GM23338 (cell line): ENCODE results near the gene DIP2B. TPM values are rescaled to one million over a fixed set of nuclear protein-coding genes. Genes with fewer than 3 reads are reported as not detected.

Experiments
- ATAC-seq: fragments of 200-7000 bp; cut with Tn5 transposase; 3 replicates; pipeline ENCODE4 v1.9.1; 2020
- DNase-seq: peaks from one replicate; pipeline ENCODE4 v3.0.0-alpha.2; 2015; ENCODE audit warnings: low spot score
- H2AFZ ChIP-seq: fragments of 200-600 bp; sonication (generic); 2 replicates; pipeline ENCODE4 v1.8.0; 2016; ENCODE audit warnings: antibody characterized with exemption, mild to moderate bottlenecking, moderate library complexity
- H3F3A ChIP-seq: fragments of 200-600 bp; sonication (generic); replicated peaks from 2 replicates; pipeline ENCODE4 v1.8.0; 2017; ENCODE audit warnings: antibody characterized with exemption, mixed run types, low read depth
- H3K27ac ChIP-seq: fragments of 200-600 bp; sonication (generic); 2 replicates; pipeline ENCODE4 v1.6.1; 2016; ENCODE audit warnings: low read depth
- H3K27me3 ChIP-seq: fragments of 200-600 bp; sonication (generic); 2 replicates; pipeline ENCODE4 v1.8.0; 2016; ENCODE audit warnings: mild to moderate bottlenecking, mixed run types, moderate library complexity; ENCODE audit not compliant: insufficient read depth
- H3K36me3 ChIP-seq: fragments of 200-600 bp; sonication (generic); 2 replicates; pipeline ENCODE4 v1.8.0; 2016; ENCODE audit warnings: mild to moderate bottlenecking; ENCODE audit not compliant: insufficient read depth
- H3K4me1 ChIP-seq: fragments of 200-600 bp; sonication (generic); 2 replicates; pipeline ENCODE4 v1.8.0; 2016; ENCODE audit warnings: mild to moderate bottlenecking, moderate library complexity; ENCODE audit not compliant: insufficient read depth
- H3K4me2 ChIP-seq: fragments of 200-600 bp; sonication (generic); 2 replicates; pipeline ENCODE4 v1.7.1; 2017; ENCODE audit warnings: mixed run types
- H3K4me3 ChIP-seq: fragments of 200-600 bp; sonication (generic); 2 replicates; pipeline ENCODE4 v1.6.1; 2016; ENCODE audit warnings: mixed run types
- H3K79me2 ChIP-seq: fragments of 200-600 bp; sonication (generic); replicated peaks from 2 replicates; pipeline ENCODE4 v1.8.0; 2017; ENCODE audit warnings: mild to moderate bottlenecking; ENCODE audit not compliant: insufficient read depth
- H3K9me2 ChIP-seq: fragments of 200-600 bp; sonication (generic); 2 replicates; pipeline ENCODE4 v1.8.0; 2017; ENCODE audit not compliant: insufficient read depth
- H4K20me1 ChIP-seq: fragments of 200-600 bp; sonication (generic); replicated peaks from 2 replicates; pipeline ENCODE4 v1.8.0; 2017; ENCODE audit warnings: mild to moderate bottlenecking; ENCODE audit not compliant: insufficient read depth
- H3K27ac Mint-ChIP-seq: 2 replicates; pipeline ENCODE4 v1.8.0; 2020; ENCODE audit warnings: inconsistent platforms, mild to moderate bottlenecking, moderate library complexity, mixed read lengths
- H3K27me3 Mint-ChIP-seq: 3 replicates; pipeline ENCODE4 v1.8.0; 2022; ENCODE audit warnings: low read depth, mild to moderate bottlenecking, moderate library complexity, mixed read lengths, inconsistent platforms; ENCODE audit not compliant: insufficient read depth, poor library complexity
- H3K36me3 Mint-ChIP-seq: 3 replicates; pipeline ENCODE4 v1.8.0; 2021; ENCODE audit warnings: low read depth, mild to moderate bottlenecking, inconsistent platforms, moderate library complexity, mixed read lengths
- H3K4me1 Mint-ChIP-seq: 3 replicates; pipeline ENCODE4 v1.8.0; 2020; ENCODE audit warnings: mild to moderate bottlenecking, inconsistent platforms, mixed read lengths
- H3K4me3 Mint-ChIP-seq: 3 replicates; pipeline ENCODE4 v1.8.0; 2021; ENCODE audit warnings: moderate library complexity, mild to moderate bottlenecking, inconsistent platforms, mixed read lengths
- H3K9me3 Mint-ChIP-seq: 3 replicates; pipeline ENCODE4 v1.8.0; 2020; ENCODE audit warnings: moderate library complexity, mild to moderate bottlenecking, inconsistent platforms, mixed read lengths
- CREB1 ChIP-seq: fragments of 250-450 bp; sonication (Bioruptor Pico); IDR thresholded peaks from 2 replicates; pipeline ENCODE4 v1.5.0; 2020; ENCODE audit warnings: low read depth, mild to moderate bottlenecking, moderate library complexity
- EZH2 ChIP-seq: fragments of 200-600 bp; sonication (generic); IDR thresholded peaks from one replicate; pipeline ENCODE4 v1.8.0; 2017; ENCODE audit warnings: antibody characterized with exemption, mild to moderate bottlenecking, low read depth; ENCODE audit not compliant: unreplicated experiment
- EZH2phosphoT487 ChIP-seq: fragments of 200-600 bp; sonication (generic); IDR thresholded peaks from one replicate; pipeline ENCODE4 v1.8.1; 2018; ENCODE audit warnings: antibody characterized with exemption; ENCODE audit not compliant: unreplicated experiment
- POLR2AphosphoS5 ChIP-seq: IDR thresholded peaks from 2 replicates; pipeline ENCODE4 v1.6.1; 2016; ENCODE audit warnings: antibody characterized with exemption, low read depth
- STAT1 ChIP-seq: IDR thresholded peaks from one replicate; pipeline ENCODE4 v1.6.1; 2016; ENCODE audit warnings: antibody characterized with exemption; ENCODE audit not compliant: unreplicated experiment
- ZNF331 ChIP-seq: fragments of 250-450 bp; sonication (Bioruptor Pico); IDR thresholded peaks from 2 replicates; pipeline ENCODE4 v1.5.0; 2020; ENCODE audit warnings: low read depth, mild to moderate bottlenecking, moderate library complexity
- polyA plus RNA-seq: library from polyadenylated mRNA; unstranded; fragments of >200 nt; fragmentation: Nextera tagmentation; extraction: Ambion mirVana; gene quantifications from 2 replicates; pipeline ENCODE4 v1.2.1, GENCODE V29; 2016
- total RNA-seq: library from RNA; depleted of rRNA; stranded (reverse); fragments of >200 nt; shearing (Covaris generic); gene quantifications from 2 replicates; pipeline ENCODE4 v1.2.3, GENCODE V29; 2014
- TF ChIP-seq, protein P1 (sequence below): IDR thresholded peaks from 2 replicates; pipeline ENCODE4 v1.6.1; 2016; ENCODE audit warnings: antibody characterized with exemption
- TF ChIP-seq, protein P2 (sequence below), 2 experiments: fragments of 200-600 bp in 1 of 2; sonication (generic) in 1 of 2; conservative IDR thresholded peaks; 2 replicates each; pipeline versions ENCODE4 v1.5.1 to v1.6.1; 2016 to 2017; ENCODE audit warnings: antibody characterized with exemption in 2 of 2, low read depth in 2 of 2, mild to moderate bottlenecking in 2 of 2, moderate library complexity in 1 of 2
- TF ChIP-seq, protein P3 (sequence below): fragments of 250-450 bp; sonication (Bioruptor Pico); IDR thresholded peaks from 2 replicates; pipeline ENCODE4 v1.5.0; 2020; ENCODE audit warnings: mild to moderate bottlenecking, moderate library complexity
- TF ChIP-seq, protein P4 (sequence below): IDR thresholded peaks from one replicate; pipeline ENCODE4 v1.6.1; 2018; ENCODE audit warnings: antibody characterized with exemption; ENCODE audit not compliant: unreplicated experiment

Gene DIP2B
- total and polyA plus RNA-seq, 2 experiments from 2014 or later = 8.0 to 36.4 TPM

DNA sequence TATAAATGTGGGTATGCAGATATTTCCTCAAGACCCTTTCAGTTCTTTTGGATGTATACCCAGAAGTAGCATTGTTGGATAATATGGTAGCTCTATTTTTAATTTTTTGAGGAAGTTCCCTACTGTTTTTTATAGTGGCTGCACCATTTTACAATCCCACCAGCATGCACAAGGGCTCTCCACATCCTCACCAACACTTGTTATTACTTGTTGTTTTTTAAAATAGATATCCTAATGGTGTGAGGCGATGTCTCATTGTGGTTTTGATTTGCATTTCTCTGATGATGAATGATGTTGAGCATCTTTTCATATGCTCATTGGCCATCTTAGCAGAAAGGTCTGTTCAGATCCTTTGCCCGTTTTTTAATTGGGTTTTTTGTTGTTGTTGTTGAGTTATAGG, 47.1 kb downstream of the DIP2B start:
- no peaks in the 10 kb centered on the region for H3K9me2 ChIP-seq
- peaks cover 90% of the 10 kb centered on the region for H3K79me2 ChIP-seq
- H4K20me1 ChIP-seq = 0 out of 2 replicates have a peak, but pooled peaks cover 4% of the 10 kb centered on the region
- no peaks in the 10 kb centered on the region for H3K27me3 ChIP-seq
- DNase-seq (no peak), ATAC-seq (no peak)
- H3K36me3 ChIP-seq = no peaks in the 10 kb centered on the region
- no peak overlapping the region for H3K4me3 ChIP-seq
- no peak overlapping the region for H3K27ac Mint-ChIP-seq
- H3K4me1 ChIP-seq = peaks cover 18% of the 10 kb centered on the region
- peaks cover 7% of the 10 kb centered on the region; the same call in 2 of the 3 replicates for H3K4me1 Mint-ChIP-seq
- H3K27ac ChIP-seq = no peak overlapping the region
- no peak for TF ChIP-seq STAT1
- TF ChIP-seq EZH2phosphoT487 = no peak
- no peak for TF ChIP-seq CREB1 (CRISPR knock-in tag)
- TF ChIP-seq POLR2AphosphoS5 = no peak
- no peak for TF ChIP-seq EZH2
- TF ChIP-seq, protein P1, sequence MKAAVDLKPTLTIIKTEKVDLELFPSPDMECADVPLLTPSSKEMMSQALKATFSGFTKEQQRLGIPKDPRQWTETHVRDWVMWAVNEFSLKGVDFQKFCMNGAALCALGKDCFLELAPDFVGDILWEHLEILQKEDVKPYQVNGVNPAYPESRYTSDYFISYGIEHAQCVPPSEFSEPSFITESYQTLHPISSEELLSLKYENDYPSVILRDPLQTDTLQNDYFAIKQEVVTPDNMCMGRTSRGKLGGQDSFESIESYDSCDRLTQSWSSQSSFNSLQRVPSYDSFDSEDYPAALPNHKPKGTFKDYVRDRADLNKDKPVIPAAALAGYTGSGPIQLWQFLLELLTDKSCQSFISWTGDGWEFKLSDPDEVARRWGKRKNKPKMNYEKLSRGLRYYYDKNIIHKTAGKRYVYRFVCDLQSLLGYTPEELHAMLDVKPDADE = no peak
- TF ChIP-seq, protein P2, sequence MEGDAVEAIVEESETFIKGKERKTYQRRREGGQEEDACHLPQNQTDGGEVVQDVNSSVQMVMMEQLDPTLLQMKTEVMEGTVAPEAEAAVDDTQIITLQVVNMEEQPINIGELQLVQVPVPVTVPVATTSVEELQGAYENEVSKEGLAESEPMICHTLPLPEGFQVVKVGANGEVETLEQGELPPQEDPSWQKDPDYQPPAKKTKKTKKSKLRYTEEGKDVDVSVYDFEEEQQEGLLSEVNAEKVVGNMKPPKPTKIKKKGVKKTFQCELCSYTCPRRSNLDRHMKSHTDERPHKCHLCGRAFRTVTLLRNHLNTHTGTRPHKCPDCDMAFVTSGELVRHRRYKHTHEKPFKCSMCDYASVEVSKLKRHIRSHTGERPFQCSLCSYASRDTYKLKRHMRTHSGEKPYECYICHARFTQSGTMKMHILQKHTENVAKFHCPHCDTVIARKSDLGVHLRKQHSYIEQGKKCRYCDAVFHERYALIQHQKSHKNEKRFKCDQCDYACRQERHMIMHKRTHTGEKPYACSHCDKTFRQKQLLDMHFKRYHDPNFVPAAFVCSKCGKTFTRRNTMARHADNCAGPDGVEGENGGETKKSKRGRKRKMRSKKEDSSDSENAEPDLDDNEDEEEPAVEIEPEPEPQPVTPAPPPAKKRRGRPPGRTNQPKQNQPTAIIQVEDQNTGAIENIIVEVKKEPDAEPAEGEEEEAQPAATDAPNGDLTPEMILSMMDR (conservative IDR thresholded peaks at IDR 0.05; ENCODE audit: low read depth in 2 of 2) = no peak
- TF ChIP-seq, protein P3, sequence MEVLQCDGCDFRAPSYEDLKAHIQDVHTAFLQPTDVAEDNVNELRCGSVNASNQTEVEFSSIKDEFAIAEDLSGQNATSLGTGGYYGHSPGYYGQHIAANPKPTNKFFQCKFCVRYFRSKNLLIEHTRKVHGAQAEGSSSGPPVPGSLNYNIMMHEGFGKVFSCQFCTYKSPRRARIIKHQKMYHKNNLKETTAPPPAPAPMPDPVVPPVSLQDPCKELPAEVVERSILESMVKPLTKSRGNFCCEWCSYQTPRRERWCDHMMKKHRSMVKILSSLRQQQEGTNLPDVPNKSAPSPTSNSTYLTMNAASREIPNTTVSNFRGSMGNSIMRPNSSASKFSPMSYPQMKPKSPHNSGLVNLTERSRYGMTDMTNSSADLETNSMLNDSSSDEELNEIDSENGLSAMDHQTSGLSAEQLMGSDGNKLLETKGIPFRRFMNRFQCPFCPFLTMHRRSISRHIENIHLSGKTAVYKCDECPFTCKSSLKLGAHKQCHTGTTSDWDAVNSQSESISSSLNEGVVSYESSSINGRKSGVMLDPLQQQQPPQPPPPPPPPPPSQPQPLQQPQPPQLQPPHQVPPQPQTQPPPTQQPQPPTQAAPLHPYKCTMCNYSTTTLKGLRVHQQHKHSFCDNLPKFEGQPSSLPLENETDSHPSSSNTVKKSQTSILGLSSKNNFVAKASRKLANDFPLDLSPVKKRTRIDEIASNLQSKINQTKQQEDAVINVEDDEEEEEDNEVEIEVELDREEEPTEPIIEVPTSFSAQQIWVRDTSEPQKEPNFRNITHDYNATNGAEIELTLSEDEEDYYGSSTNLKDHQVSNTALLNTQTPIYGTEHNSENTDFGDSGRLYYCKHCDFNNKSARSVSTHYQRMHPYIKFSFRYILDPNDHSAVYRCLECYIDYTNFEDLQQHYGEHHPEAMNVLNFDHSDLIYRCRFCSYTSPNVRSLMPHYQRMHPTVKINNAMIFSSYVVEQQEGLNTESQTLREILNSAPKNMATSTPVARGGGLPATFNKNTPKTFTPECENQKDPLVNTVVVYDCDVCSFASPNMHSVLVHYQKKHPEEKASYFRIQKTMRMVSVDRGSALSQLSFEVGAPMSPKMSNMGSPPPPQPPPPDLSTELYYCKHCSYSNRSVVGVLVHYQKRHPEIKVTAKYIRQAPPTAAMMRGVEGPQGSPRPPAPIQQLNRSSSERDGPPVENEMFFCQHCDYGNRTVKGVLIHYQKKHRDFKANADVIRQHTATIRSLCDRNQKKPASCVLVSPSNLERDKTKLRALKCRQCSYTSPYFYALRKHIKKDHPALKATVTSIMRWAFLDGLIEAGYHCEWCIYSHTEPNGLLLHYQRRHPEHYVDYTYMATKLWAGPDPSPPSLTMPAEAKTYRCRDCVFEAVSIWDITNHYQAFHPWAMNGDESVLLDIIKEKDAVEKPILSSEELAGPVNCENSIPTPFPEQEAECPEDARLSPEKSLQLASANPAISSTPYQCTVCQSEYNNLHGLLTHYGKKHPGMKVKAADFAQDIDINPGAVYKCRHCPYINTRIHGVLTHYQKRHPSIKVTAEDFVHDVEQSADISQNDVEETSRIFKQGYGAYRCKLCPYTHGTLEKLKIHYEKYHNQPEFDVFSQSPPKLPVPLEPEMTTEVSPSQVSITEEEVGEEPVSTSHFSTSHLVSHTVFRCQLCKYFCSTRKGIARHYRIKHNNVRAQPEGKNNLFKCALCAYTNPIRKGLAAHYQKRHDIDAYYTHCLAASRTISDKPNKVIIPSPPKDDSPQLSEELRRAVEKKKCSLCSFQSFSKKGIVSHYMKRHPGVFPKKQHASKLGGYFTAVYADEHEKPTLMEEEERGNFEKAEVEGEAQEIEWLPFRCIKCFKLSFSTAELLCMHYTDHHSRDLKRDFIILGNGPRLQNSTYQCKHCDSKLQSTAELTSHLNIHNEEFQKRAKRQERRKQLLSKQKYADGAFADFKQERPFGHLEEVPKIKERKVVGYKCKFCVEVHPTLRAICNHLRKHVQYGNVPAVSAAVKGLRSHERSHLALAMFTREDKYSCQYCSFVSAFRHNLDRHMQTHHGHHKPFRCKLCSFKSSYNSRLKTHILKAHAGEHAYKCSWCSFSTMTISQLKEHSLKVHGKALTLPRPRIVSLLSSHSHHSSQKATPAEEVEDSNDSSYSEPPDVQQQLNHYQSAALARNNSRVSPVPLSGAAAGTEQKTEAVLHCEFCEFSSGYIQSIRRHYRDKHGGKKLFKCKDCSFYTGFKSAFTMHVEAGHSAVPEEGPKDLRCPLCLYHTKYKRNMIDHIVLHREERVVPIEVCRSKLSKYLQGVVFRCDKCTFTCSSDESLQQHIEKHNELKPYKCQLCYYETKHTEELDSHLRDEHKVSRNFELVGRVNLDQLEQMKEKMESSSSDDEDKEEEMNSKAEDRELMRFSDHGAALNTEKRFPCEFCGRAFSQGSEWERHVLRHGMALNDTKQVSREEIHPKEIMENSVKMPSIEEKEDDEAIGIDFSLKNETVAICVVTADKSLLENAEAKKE = no peak
- TF ChIP-seq, protein P4, sequence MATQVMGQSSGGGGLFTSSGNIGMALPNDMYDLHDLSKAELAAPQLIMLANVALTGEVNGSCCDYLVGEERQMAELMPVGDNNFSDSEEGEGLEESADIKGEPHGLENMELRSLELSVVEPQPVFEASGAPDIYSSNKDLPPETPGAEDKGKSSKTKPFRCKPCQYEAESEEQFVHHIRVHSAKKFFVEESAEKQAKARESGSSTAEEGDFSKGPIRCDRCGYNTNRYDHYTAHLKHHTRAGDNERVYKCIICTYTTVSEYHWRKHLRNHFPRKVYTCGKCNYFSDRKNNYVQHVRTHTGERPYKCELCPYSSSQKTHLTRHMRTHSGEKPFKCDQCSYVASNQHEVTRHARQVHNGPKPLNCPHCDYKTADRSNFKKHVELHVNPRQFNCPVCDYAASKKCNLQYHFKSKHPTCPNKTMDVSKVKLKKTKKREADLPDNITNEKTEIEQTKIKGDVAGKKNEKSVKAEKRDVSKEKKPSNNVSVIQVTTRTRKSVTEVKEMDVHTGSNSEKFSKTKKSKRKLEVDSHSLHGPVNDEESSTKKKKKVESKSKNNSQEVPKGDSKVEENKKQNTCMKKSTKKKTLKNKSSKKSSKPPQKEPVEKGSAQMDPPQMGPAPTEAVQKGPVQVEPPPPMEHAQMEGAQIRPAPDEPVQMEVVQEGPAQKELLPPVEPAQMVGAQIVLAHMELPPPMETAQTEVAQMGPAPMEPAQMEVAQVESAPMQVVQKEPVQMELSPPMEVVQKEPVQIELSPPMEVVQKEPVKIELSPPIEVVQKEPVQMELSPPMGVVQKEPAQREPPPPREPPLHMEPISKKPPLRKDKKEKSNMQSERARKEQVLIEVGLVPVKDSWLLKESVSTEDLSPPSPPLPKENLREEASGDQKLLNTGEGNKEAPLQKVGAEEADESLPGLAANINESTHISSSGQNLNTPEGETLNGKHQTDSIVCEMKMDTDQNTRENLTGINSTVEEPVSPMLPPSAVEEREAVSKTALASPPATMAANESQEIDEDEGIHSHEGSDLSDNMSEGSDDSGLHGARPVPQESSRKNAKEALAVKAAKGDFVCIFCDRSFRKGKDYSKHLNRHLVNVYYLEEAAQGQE = no peak
- TF ChIP-seq ZNF331 (CRISPR knock-in tag) = no peak
- no peak overlapping the region for H3K4me3 Mint-ChIP-seq
- H3K4me2 ChIP-seq = no peak overlapping the region
- H3F3A ChIP-seq = no peaks in the 10 kb centered on the region
- H2AFZ ChIP-seq = no peak overlapping the region
- H3K36me3 Mint-ChIP-seq = peaks cover 4% of the 10 kb centered on the region; the same call in 2 of the 3 replicates
- H3K9me3 Mint-ChIP-seq = no peaks in the 10 kb centered on the region; the same call in 2 of the 3 replicates
- H3K27me3 Mint-ChIP-seq = peaks cover 4% of the 10 kb centered on the region
